Right atrium auricular region (tissue), 2 donors: ENCODE measurements around the gene HIPK4. TPM values are rescaled to one million over a fixed set of nuclear protein-coding genes. Genes with fewer than 3 reads are reported as not detected.

Experiments
- DNase-seq: peaks from one replicate; pipeline ENCODE4 v3.0.0-alpha.2; 2019; ENCODE audit warnings: low spot score
- H3K27ac ChIP-seq, 2 donors: fragments of 200-600 bp; sonication (generic); 1 replicate in 1 of 2; 2 replicates in 1 of 2; pipeline ENCODE4 v1.5.1; 2016 to 2019
- H3K27me3 ChIP-seq, 2 donors: fragments of 200-600 bp; sonication (generic); one replicate each; pipeline versions ENCODE4 v1.5.1 to v1.6.0; 2017 to 2019
- H3K36me3 ChIP-seq: fragments of 200-600 bp; sonication (generic); one replicate; pipeline ENCODE4 v1.5.1; 2016
- H3K4me1 ChIP-seq, 2 donors: fragments of 200-600 bp; sonication (generic); one replicate each; pipeline versions ENCODE4 v1.5.1 to v1.6.0; 2017 to 2019
- H3K4me3 ChIP-seq, 2 donors: fragments of 200-600 bp; sonication (generic); 1 replicate in 1 of 2; 2 replicates in 1 of 2; pipeline ENCODE4 v1.5.1; 2017 to 2019; ENCODE audit warnings: mild to moderate bottlenecking in 1 of 2, moderate library complexity in 1 of 2
- H3K9me3 ChIP-seq, 2 donors: fragments of 200-600 bp; sonication (generic); one replicate each; pipeline ENCODE4 v1.5.1; 2019
- CTCF ChIP-seq, 2 donors: fragments of 200-600 bp; sonication (generic); IDR thresholded peaks; one replicate each; pipeline ENCODE4 v1.5.1; 2019; ENCODE audit warnings: antibody characterized with exemption in 2 of 2
- total RNA-seq, 2 donors: library from RNA; depleted of rRNA; stranded (reverse); fragments of >200 nt; gene quantifications; one replicate each; pipeline ENCODE4 v1.1.0, GENCODE V29; 2016

Gene HIPK4
- total RNA-seq, 2 donors from 2014 or later, result 1.0 TPM; not detected in 1

DNA sequence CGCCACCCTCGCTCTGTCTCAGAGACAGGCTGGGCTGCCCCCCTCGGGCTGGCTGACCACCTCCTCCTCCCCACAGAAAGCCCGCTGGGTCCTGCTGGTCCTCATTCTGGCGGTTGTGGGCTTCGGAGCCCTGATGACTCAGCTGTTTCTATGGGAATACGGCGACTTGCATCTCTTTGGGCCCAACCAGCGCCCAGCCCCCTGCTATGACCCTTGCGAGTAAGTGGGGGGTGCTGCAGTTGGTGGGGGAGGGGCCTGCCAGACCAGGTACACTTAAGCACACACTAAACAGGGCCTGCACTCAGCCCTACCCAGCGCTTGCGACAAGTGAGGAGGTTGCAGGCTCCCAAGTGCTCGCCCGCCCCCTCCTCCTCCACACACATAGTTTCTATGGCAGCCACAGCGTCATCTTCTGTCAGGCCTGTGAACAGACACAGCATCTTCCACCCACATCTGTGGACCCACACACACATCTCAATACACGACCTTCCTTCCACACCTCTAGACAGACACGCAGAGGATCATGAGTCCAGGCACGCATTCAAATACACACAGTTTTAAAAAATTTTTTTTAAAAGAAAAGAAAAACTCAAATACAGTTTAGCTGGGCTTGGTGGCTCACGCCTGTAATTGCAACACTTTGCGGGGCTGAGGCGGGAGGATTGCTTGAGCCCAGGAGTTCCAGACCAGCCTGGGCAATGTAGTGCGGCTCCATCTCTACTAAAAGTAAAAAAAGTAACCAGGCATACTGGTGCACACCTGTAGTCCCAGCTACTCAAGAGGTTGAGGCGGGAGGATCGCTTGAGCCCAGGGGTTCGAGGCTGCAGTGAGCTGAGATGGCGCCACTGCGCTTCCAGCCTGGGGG, 23.1 kb downstream of the HIPK4 start:
- Histone ChIP-seq H3K27me3 (no peaks in the 10 kb centered on the region), H3K4me1 (peaks cover 0 to 15% of the 10 kb centered on the region in 2 donors), H3K4me3 (no peak overlapping the region), H3K27ac (no peak overlapping the region), H3K36me3 (peaks cover 34% of the 10 kb centered on the region), H3K9me3 (no peaks in the 10 kb centered on the region)
- no peak for TF ChIP-seq CTCF (IDR thresholded peaks at IDR 0.05)
- DNase-seq, result no peak

DNA sequence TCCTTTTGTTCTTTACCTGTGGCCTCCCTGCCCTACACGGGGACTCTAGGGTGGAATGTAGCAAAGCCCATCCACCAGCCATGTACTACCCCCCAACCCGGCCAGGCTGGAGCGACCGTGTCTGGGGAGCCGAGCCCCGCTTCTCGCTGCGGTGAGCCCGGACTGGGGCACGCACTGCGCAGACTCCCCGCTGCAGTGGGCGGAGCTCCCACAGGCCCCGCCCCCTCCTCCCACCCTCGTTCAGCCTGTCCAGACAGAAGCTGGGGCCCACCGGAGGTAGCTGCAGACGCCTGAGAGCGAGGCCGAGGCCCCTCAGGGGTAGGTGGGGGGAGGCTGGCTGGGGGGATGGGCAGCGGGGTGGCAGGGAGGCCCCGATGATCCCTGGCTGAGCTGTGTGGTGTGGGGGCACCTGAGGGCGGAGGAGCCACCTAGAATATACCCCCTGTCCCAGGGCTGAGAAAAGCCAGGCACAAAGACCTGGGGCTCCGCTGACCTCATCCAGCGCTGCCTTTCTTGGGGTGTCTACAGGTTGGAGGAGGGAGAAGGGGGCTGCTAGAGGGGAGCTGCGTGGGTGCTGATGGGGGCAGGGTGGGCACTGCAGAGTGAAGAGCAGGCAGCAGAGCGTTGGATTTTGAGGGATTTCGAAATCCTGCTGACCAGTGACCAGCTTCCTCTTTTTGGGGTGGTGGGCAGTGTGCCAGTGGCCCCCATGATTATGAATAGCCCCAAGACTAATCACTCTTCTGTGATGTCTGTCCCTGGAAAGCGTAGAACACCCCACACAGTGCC, 24.2 kb downstream of the HIPK4 start:
- no peaks in the 10 kb centered on the region for H3K9me3 ChIP-seq
- DNase-seq, result no peak
- H3K27ac ChIP-seq, result peak overlapping the region; percentile 4 to 40
- H3K4me1 ChIP-seq, result peaks cover 0 to 15% of the 10 kb centered on the region in 2 donors
- TF ChIP-seq CTCF (IDR thresholded peaks at IDR 0.05), result no peak
- H3K27me3 ChIP-seq, result no peaks in the 10 kb centered on the region
- peak overlapping the region; percentile 24 to 45 for H3K4me3 ChIP-seq
- peaks cover 24% of the 10 kb centered on the region for H3K36me3 ChIP-seq

GRCh38 chr19:40365010-40365409, 25.0 kb downstream of the HIPK4 start:
- peak overlapping the region in 1 of 2 donors; percentile 45 for H3K4me3 ChIP-seq
- no peak for DNase-seq

DNA sequence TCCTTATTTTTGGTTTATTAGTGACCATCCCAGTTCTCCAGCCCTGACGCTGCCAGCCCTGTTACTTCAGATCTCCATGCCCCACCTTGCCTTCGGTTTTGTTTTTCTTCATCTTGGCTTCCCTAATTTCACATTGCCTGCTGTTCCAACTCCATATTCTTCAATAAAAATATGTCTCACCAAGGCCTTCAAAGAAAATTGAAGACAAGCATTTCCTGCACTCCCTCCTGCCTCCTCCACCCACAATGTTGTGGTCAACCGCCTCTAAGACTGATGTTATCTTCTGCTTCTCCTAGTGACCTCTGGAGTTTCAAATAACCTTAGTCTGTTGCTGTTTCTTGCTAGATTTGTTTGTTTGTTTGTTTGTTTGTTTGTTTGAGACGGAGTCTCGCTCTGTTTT, 26.9 kb downstream of the HIPK4 start:
- peaks cover 0 to 15% of the 10 kb centered on the region in 2 donors for H3K4me1 ChIP-seq
- DNase-seq, result no peak
- H3K9me3 ChIP-seq, result no peaks in the 10 kb centered on the region
- H3K36me3 ChIP-seq, result peaks cover 12% of the 10 kb centered on the region
- H3K4me3 ChIP-seq, result no peak overlapping the region
- no peak overlapping the region for H3K27ac ChIP-seq
- no peaks in the 10 kb centered on the region for H3K27me3 ChIP-seq
- TF ChIP-seq CTCF (IDR thresholded peaks at IDR 0.05), result no peak

More at GRCh38 chr19:40365010-40365409, 25.0 kb downstream of the HIPK4 start:
- Histone ChIP-seq H3K4me1 (peaks cover 0 to 15% of the 10 kb centered on the region in 2 donors), H3K36me3 (peaks cover 16% of the 10 kb centered on the region), H3K27me3 (no peaks in the 10 kb centered on the region), H3K27ac (no peak overlapping the region), H3K9me3 (no peaks in the 10 kb centered on the region)
- no peak for TF ChIP-seq CTCF (IDR thresholded peaks at IDR 0.05)

DNA sequence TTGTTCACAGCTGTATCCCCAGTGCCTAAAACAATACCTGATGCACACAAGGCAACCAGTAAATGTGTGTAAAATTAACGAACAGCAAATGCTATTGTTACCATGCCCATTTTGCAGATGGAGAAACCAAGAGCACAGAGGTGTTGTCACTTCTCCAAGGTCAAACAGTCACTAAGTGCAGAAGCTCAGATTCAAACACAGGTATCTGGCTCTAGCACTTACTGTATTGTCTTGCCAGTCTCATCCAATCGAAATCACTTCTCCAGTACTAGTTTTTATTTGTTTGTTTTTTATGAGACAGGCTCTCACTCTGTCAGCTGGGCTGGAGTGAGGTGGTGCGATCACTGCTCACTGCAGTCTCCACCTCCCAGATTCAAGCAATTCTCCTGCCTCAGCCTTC, 27.8 kb downstream of the HIPK4 start:
- no peak for DNase-seq
- Histone ChIP-seq H3K9me3 (no peaks in the 10 kb centered on the region), H3K27me3 (no peaks in the 10 kb centered on the region), H3K4me3 (no peak overlapping the region), H3K27ac (no peak overlapping the region), H3K4me1 (peaks cover 0 to 15% of the 10 kb centered on the region in 2 donors), H3K36me3 (peaks cover 3% of the 10 kb centered on the region)
- no peak for TF ChIP-seq CTCF (IDR thresholded peaks at IDR 0.05)
